Thoracic aorta endothelial cell (primary cell): ENCODE results near the gene FCRL6. TPM values are rescaled to one million over a fixed set of nuclear protein-coding genes. Genes with fewer than 3 reads are reported as not detected.

Experiments
- small RNA-seq: library from RNA; depleted of rRNA; stranded (forward); fragments of <200 nt; gene quantifications from one replicate; pipeline ENCODE3, GENCODE V24; 2012
- total RNA-seq: library from RNA; depleted of rRNA; stranded (reverse); fragments of >200 nt; gene quantifications from 2 replicates; pipeline ENCODE4 v1.2.3, GENCODE V29; 2012

The FCRL6 gene, protein sequence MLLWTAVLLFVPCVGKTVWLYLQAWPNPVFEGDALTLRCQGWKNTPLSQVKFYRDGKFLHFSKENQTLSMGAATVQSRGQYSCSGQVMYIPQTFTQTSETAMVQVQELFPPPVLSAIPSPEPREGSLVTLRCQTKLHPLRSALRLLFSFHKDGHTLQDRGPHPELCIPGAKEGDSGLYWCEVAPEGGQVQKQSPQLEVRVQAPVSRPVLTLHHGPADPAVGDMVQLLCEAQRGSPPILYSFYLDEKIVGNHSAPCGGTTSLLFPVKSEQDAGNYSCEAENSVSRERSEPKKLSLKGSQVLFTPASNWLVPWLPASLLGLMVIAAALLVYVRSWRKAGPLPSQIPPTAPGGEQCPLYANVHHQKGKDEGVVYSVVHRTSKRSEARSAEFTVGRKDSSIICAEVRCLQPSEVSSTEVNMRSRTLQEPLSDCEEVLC
- not detected in 2 replicates for total RNA-seq

DNA sequence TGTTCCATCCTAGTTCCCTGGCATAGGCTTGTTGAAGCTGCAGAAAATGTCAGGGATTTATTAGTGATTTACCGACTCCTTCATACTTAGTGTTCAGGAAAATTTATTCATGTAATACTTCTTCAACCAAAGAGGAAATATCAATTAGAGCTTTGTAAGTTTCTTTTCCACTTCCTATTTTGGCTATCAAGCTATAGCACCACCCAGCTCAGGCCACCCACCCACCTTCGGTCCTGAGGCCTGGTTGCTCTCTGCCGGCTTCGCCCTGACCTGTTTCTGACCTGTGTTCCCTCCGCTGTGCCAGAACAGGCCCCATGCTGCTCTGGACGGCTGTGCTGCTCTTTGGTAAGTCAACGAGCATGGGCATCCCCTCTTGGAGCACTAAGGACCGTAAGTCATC, at the start of gene FCRL6:
Gene FCRL6 (plus strand): TSS at position 250 of the 400 bp plus-strand sequence. CDS start 65 bp downstream, at position 315.

DNA sequence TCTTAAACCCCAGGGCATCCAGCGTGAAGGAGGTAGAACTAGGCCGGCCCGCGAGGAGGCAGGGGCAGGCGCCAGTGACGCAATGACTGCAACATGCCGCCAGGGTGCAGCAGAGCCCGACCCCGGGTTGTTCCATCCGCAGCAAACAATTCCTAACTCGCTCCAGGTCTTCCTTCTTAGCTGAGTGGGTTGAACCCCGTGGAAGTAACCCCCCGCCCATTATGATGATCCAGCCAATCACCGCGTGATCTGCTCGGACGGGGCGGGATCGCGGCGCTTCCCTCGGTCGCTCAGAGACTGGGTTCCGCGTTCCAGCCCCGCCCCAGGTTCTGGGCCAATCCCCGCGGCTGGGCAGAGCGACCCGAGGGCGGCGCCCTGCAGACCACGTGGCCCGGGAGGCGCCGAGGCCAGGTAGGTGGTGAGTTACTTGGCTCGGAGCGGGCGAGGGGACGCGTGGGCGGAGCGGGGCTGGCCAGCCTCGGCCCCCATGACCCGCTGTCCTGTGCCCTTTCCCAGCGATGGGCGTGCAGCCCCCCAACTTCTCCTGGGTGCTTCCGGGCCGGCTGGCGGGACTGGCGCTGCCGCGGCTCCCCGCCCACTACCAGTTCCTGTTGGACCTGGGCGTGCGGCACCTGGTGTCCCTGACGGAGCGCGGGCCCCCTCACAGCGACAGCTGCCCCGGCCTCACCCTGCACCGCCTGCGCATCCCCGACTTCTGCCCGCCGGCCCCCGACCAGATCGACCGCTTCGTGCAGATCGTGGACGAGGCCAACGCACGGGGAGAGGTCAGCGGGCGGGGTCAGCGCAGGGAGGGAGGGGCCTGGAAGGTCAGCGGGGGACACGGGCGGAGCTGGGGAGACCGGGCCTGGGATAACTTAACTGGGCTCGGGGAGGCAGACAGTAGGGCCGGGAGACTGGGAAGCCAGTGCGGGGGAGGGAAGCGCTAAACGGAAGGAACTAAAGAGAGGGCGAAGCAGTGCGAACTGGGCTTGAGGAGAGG, 21.3 kb upstream of the FCRL6 start, which contains the start of gene DUSP23:
Gene DUSP23 (plus strand): TSS at position 380 of the 1,000 bp plus-strand sequence. CDS start 139 bp downstream, at position 519.

DNA sequence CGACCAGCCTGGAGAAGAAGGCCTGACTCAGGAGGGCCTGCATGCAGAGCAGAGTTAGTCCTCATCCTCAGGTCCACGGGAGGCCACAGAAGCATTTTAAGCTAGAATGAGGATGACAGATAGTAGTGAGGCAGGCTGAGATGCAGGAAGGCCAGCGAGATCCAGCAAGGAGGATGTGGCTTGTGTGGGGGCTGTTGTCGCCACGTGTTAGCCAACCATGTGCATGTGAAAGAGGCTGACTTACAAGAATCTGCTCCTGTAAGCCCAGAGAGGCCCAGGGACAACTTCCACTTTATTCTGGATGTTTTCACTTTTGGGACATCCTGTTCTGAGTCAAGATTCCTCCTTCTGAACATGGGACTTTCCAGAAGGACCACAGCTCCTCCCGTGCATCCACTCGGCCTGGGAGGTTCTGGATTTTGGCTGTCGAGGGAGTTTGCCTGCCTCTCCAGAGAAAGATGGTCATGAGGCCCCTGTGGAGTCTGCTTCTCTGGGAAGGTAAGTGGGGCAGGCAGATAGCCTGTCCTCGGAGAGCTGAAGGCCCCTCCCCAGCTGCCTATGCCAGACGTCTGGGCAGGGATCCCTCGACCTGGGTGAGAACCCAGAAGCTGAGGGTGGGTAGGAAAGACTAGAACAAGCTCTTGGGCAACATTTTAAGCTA, 24.4 kb downstream of the FCRL6 start, which contains the start of gene SLAMF8:
Gene SLAMF8 (plus strand): TSS at position 433 of the 661 bp plus-strand sequence. CDS start 26 bp downstream, at position 459.

DNA sequence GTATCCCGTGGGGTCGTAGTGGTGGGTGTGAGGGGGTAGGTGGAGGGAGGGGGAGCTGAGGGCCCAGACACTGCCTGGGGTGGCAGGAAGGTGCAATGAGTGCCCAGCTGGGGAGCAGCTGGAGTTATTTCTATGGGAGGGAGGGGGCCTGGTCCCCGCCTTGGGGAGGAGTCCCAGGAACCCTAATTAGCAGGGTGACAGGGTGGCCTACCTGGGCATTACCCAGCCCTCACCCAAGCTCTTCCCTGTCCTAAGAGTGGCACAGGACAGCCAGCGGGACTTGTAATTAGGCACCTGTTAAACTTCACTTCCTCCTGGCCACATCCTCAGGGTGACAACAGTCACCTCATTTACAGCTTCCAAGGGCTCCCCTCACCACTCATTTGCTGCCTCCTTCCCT, 60.4 kb downstream of the FCRL6 start, which contains the start of gene VSIG8:
Gene VSIG8 (minus strand): TSS at position 101 of the 400 bp plus-strand sequence. CDS start 136 bp downstream, outside the sequence.

Small RNA genes lying within 50 kb of the gene (small RNA-seq; reads per million reads assigned to genes)
- gene RF00570 = not detected

Other genes with a start within 250 kb of the FCRL6 start
- not detected in 2 replicates for gene APCS, start 214.5 kb upstream of the FCRL6 start, total RNA-seq
- 0.29 TPM in 1 of 2 replicates, not detected in the other for gene CRP, start 87.8 kb upstream of the FCRL6 start, total RNA-seq
- gene DUSP23, start 21.4 kb upstream of the FCRL6 start, total RNA-seq = 36.2 and 73.9 TPM in 2 replicates
- not detected in 2 replicates for gene SLAMF8, start 24.5 kb downstream of the FCRL6 start, total RNA-seq
- gene VSIG8, start 60.3 kb downstream of the FCRL6 start, total RNA-seq = not detected in 2 replicates
- gene CFAP45, start 97.8 kb downstream of the FCRL6 start, total RNA-seq = 1.1 and 1.6 TPM in 2 replicates
- 454 and 578 TPM in 2 replicates for gene TAGLN2, start 123.1 kb downstream of the FCRL6 start, total RNA-seq
- gene IGSF9, start 143.3 kb downstream of the FCRL6 start, total RNA-seq = 0.07 TPM in 1 of 2 replicates, not detected in the other
- gene SLAMF9, start 151.9 kb downstream of the FCRL6 start, total RNA-seq = not detected in 2 replicates
- 6.5 and 6.9 TPM in 2 replicates for gene PIGM, start 229.6 kb downstream of the FCRL6 start, total RNA-seq